AG04450 (cell line): ENCODE measurements around the gene MYO5A. TPM values are rescaled to one million over a fixed set of nuclear protein-coding genes. Genes with fewer than 3 reads are reported as not detected.

Experiments
- CTCF ChIA-PET: fragments of 300-600, 350-600 bp; formaldehyde crosslinking; extraction: SDS; loops from one replicate; lab custom pipeline; 2022; ENCODE audit warnings: antibody characterized with exemption, inconsistent platforms; lab: Charles Lee
- POLR2A ChIA-PET: fragments of 350-600 bp; formaldehyde crosslinking; extraction: SDS; loops from one replicate; lab custom pipeline; 2021; ENCODE audit warnings: antibody characterized with exemption, inconsistent platforms; lab: Yijun Ruan, JAX
- DNase-seq: peaks from one replicate; pipeline ENCODE4 v3.0.0-alpha.2; 2011; ENCODE audit warnings: low read depth, low spot score
- H3K27ac ChIP-seq: one replicate; pipeline ENCODE4 v1.5.1; 2012; ENCODE audit warnings: low read depth, low read length, control low read depth
- H3K27me3 ChIP-seq: one replicate; pipeline ENCODE4 v1.6.0; 2012; ENCODE audit warnings: low read length; ENCODE audit not compliant: control insufficient read depth, insufficient read depth
- H3K4me3 ChIP-seq: 2 replicates; pipeline ENCODE4 v1.5.1; 2011; ENCODE audit warnings: mild to moderate bottlenecking, low read depth, low read length, control low read depth
- H3K9me3 ChIP-seq: 2 replicates; pipeline ENCODE4 v1.5.1; 2012; ENCODE audit warnings: low read length; ENCODE audit not compliant: control insufficient read depth, insufficient read depth
- polyA plus RNA-seq: library from polyadenylated mRNA; depleted of rRNA; stranded (reverse); fragments of >200 nt; gene quantifications from 2 replicates; pipeline ENCODE4 v1.2.3, GENCODE V29; 2011
- TF ChIP-seq, protein P1 (sequence below): IDR thresholded peaks from 2 replicates; pipeline ENCODE4 v1.5.1; 2011; ENCODE audit warnings: low read depth, low read length, control low read depth, inconsistent platforms

Gene MYO5A
- polyA plus RNA-seq, 1 experiment, result 37.2 TPM

DNA sequence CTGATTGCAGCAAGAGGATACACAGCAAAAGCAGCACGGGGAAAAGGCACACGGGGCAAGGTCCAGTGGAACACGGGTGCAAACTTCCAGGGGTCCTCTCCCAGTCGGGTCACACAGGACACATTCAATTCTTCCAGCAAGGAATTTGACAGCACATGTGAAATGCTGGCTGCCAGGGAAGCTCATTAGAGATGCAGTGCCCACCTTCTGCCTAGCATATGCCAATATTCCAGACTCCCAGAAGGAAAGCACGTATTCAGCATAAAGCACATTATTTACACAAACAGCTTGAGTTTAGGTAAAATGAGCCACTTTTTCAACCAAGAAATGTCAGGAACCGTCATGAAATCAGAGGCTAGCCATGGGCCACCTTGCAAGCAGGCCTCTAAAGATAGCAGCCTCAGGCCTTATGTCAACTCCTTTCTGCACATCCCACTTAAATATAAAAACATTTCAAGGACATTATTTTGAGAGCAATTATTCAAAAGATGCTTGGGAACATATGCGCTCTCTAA, 252.4 kb downstream of the MYO5A start:
- no peak for DNase-seq
- ChIA-PET POLR2A (no interaction called here), CTCF (no interaction called here)
- no peak overlapping the region for H3K27ac ChIP-seq
- H3K9me3 ChIP-seq, result no peaks in the 10 kb centered on the region
- peaks cover 25% of the 10 kb centered on the region for H3K27me3 ChIP-seq
- TF ChIP-seq, protein P1, sequence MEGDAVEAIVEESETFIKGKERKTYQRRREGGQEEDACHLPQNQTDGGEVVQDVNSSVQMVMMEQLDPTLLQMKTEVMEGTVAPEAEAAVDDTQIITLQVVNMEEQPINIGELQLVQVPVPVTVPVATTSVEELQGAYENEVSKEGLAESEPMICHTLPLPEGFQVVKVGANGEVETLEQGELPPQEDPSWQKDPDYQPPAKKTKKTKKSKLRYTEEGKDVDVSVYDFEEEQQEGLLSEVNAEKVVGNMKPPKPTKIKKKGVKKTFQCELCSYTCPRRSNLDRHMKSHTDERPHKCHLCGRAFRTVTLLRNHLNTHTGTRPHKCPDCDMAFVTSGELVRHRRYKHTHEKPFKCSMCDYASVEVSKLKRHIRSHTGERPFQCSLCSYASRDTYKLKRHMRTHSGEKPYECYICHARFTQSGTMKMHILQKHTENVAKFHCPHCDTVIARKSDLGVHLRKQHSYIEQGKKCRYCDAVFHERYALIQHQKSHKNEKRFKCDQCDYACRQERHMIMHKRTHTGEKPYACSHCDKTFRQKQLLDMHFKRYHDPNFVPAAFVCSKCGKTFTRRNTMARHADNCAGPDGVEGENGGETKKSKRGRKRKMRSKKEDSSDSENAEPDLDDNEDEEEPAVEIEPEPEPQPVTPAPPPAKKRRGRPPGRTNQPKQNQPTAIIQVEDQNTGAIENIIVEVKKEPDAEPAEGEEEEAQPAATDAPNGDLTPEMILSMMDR, result no peak
- no peak overlapping the region for H3K4me3 ChIP-seq

DNA sequence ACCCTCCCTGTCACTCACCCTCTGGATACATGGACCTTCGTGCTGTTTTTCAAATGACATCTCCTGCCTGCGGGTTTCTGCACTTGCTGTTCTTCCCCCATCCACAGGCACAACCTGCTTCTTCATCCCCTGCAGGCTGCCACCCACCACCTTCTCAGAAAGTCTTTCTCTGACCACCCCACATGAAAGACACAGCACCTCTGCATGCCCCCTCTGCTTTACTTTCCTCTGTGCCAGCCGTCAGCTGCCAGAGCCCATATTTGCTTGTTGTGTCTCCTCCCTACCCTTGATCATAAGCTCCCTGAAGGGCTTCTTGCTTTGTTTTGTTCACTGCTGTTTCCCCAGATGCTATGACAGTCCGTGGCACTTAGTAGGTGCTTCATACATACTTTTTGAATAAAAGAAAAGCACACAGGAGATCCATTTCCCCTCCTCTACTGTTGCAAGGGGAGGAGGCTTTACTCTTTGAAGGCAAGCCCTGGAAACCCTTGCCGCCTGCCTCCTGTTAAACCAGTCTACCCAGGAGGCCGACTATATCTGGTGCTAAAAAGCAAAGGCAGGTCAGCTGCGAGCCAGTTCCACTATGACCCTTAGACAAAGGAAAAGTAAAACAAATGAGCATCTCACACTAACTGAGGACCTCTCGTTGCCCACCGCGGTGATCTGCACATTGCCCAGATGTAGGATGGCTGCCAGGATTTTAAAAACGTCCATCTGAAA, 265.0 kb downstream of the MYO5A start:
- H3K27ac ChIP-seq, result no peak overlapping the region
- TF ChIP-seq, protein P1, result no peak
- H3K4me3 ChIP-seq, result no peak overlapping the region
- H3K27me3 ChIP-seq, result peaks cover 3% of the 10 kb centered on the region
- DNase-seq, result no peak
- POLR2A ChIA-PET, result no interaction called here
- CTCF ChIA-PET, result no interaction called here
- H3K9me3 ChIP-seq, result no peaks in the 10 kb centered on the region; the same call in 1 of the 2 replicates

DNA sequence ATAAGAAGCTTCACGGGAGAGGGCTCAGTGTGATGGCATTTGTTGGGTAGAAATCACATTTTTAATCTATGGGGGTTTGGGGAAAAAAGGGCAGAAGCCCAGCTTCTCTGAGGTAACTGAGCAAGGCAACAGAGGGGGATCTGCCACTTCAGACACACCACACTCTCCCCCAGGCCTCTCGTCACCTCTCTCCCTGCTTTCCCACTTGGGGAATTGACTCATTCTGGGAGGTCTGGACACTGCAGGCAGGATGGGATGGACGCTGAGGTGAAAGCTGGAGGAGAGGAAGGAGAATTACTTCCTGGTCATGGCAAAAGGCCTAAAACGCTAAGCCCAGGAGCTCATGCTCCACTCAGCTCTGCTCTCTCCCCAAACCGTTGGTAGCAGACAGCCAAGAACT, 266.3 kb downstream of the MYO5A start:
- Histone ChIP-seq H3K27me3 (peaks cover 3% of the 10 kb centered on the region), H3K27ac (no peak overlapping the region), H3K9me3 (no peaks in the 10 kb centered on the region; the same call in 1 of the 2 replicates), H3K4me3 (no peak overlapping the region)
- CTCF ChIA-PET, result interaction anchor here (1.0 to 1.5 kb wide), 7 partner anchors 10 to 476 kb away, joined by 3 to 6 read pairs (median 4); no protein-coding TSS in a partner anchor
- POLR2A ChIA-PET, result no interaction called here
- TF ChIP-seq, protein P1, result no peak
- DNase-seq, result no peak

DNA sequence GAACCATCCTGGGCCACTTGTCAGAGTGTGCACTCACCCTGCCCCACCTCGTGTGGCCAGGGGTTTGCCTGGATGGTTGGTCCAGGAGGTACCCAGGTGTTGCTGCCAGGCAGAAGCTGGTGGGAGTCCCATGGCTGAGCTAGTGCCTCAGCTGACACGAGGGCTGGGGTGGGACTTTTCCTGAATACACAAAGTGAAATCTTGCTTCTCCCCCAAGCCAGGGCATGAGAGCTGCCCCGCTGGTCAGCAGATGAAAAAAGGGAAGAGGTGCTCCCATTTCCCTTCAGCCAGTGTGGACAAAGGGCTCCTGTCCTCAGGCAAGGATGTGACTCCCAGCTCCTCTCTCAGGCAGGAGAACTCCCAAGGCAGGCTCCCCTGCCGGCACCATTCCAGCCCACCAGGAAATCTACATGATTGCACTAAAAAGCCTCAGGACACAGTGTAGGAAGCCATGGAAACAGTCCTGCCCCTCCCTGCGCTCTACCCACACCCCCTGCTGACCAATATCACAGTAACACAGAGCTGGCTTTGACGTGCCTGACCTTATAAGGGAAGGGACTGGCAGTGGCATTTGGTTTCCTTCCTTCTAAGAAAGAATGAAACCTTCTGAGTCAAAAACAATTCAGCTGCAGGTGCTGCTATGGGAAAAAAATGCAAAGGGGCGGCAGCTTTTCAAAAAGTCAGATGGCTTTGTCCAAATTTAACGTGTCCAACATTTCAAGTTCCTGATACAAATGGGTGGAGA, 267.0 kb downstream of the MYO5A start:
- Histone ChIP-seq H3K9me3 (no peaks in the 10 kb centered on the region; the same call in 1 of the 2 replicates), H3K27me3 (peaks cover 3% of the 10 kb centered on the region), H3K4me3 (no peak overlapping the region), H3K27ac (no peak overlapping the region)
- TF ChIP-seq, protein P1, result peak; percentile 26; the same call in 1 of the 2 replicates
- peak; percentile 46 for DNase-seq
- ChIA-PET POLR2A (no interaction called here), CTCF (interaction anchor here (1.0 to 1.5 kb wide), 7 partner anchors 9 to 477 kb away, joined by 3 to 6 read pairs (median 4); no protein-coding TSS in a partner anchor)
